ENCODE results near the gene TMOD1. TPM values are rescaled to one million over a fixed set of nuclear protein-coding genes. Genes with fewer than 3 reads are reported as not detected.

The TMOD1 gene
- total and polyA plus RNA-seq, 9 of the 15 experiments (the other 6 are each of a cell fraction or from before 2014, with no cell fraction given) = 7.1 to 41.2 (median 14.2) TPM

DNA sequence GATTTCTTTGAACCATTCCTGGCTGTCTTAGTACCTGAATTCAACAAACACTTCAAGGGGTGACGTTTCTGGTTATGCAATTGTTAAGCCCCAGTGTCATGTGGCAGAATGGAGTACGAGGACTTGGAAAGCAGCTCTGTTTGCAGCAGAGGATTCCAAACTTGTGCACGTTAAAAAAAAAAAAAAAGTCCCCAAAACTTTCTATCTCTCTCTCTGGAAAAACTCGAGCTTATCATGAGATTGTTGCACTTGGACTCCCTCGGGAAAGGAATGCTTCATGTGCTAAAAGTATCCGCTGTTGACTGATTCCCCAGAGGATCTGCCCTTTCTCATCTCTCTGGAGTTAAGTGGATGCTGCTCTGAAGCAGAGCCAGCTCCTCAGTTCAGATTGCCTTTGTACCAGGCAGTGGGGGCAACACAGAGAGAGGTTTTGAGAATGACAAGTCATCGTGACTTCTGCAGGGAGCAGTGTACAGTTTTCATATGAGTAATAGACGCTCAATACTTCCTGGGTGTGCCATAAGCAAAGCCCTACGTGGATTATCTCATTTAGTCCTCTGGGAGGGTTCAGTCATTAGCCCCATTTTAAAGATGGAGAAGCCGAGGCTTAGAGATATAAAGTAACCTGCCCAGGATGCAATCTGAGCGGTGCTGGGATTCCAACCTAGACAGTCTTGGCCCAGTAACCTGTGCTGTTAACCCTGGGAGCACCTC, 28.1 kb downstream of the TMOD1 start (continued):
- TF ChIP-seq HDAC1 (IDR thresholded peaks at IDR 0.05) = no peak
- no peak for TF ChIP-seq NFRKB (IDR thresholded peaks at IDR 0.05; ENCODE audit: low read depth)
- TF ChIP-seq MAFK (IDR thresholded peaks at IDR 0.05; ENCODE audit: low read length) = no peak
- no peak for TF ChIP-seq HCFC1 (IDR thresholded peaks at IDR 0.05; ENCODE audit: low read depth, low read length)
- TF ChIP-seq KDM2B (CRISPR knock-in tag; IDR thresholded peaks at IDR 0.05) = no peak
- TF ChIP-seq SMAD2 (IDR thresholded peaks at IDR 0.05; ENCODE audit: low read depth, low read length) = no peak
- TF ChIP-seq, protein P1, sequence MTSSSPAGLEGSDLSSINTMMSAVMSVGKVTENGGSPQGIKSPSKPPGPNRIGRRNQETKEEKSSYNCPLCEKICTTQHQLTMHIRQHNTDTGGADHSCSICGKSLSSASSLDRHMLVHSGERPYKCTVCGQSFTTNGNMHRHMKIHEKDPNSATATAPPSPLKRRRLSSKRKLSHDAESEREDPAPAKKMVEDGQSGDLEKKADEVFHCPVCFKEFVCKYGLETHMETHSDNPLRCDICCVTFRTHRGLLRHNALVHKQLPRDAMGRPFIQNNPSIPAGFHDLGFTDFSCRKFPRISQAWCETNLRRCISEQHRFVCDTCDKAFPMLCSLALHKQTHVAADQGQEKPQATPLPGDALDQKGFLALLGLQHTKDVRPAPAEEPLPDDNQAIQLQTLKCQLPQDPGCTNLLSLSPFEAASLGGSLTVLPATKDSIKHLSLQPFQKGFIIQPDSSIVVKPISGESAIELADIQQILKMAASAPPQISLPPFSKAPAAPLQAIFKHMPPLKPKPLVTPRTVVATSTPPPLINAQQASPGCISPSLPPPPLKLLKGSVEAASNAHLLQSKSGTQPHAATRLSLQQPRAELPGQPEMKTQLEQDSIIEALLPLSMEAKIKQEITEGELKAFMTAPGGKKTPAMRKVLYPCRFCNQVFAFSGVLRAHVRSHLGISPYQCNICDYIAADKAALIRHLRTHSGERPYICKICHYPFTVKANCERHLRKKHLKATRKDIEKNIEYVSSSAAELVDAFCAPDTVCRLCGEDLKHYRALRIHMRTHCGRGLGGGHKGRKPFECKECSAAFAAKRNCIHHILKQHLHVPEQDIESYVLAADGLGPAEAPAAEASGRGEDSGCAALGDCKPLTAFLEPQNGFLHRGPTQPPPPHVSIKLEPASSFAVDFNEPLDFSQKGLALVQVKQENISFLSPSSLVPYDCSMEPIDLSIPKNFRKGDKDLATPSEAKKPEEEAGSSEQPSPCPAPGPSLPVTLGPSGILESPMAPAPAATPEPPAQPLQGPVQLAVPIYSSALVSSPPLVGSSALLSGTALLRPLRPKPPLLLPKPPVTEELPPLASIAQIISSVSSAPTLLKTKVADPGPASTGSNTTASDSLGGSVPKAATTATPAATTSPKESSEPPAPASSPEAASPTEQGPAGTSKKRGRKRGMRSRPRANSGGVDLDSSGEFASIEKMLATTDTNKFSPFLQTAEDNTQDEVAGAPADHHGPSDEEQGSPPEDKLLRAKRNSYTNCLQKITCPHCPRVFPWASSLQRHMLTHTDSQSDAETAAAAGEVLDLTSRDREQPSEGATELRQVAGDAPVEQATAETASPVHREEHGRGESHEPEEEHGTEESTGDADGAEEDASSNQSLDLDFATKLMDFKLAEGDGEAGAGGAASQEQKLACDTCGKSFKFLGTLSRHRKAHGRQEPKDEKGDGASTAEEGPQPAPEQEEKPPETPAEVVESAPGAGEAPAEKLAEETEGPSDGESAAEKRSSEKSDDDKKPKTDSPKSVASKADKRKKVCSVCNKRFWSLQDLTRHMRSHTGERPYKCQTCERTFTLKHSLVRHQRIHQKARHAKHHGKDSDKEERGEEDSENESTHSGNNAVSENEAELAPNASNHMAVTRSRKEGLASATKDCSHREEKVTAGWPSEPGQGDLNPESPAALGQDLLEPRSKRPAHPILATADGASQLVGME (CRISPR knock-in tag; IDR thresholded peaks at IDR 0.05) = no peak
- no peak for TF ChIP-seq MBD2 (IDR thresholded peaks at IDR 0.05; ENCODE audit: borderline replicate concordance, low read depth)
- TF ChIP-seq HNRNPK (IDR thresholded peaks at IDR 0.05; ENCODE audit: low read depth, low read length, poor library complexity, severe bottlenecking) = no peak
- TF ChIP-seq, protein P2, sequence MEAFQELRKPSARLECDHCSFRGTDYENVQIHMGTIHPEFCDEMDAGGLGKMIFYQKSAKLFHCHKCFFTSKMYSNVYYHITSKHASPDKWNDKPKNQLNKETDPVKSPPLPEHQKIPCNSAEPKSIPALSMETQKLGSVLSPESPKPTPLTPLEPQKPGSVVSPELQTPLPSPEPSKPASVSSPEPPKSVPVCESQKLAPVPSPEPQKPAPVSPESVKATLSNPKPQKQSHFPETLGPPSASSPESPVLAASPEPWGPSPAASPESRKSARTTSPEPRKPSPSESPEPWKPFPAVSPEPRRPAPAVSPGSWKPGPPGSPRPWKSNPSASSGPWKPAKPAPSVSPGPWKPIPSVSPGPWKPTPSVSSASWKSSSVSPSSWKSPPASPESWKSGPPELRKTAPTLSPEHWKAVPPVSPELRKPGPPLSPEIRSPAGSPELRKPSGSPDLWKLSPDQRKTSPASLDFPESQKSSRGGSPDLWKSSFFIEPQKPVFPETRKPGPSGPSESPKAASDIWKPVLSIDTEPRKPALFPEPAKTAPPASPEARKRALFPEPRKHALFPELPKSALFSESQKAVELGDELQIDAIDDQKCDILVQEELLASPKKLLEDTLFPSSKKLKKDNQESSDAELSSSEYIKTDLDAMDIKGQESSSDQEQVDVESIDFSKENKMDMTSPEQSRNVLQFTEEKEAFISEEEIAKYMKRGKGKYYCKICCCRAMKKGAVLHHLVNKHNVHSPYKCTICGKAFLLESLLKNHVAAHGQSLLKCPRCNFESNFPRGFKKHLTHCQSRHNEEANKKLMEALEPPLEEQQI (IDR thresholded peaks at IDR 0.05) = no peak
- TF ChIP-seq GABPB2 (CRISPR knock-in tag; conservative IDR thresholded peaks at IDR 0.05) = no peak
- no peak for TF ChIP-seq KLF1 (tag; IDR thresholded peaks at IDR 0.05)
- TF ChIP-seq, protein P3, sequence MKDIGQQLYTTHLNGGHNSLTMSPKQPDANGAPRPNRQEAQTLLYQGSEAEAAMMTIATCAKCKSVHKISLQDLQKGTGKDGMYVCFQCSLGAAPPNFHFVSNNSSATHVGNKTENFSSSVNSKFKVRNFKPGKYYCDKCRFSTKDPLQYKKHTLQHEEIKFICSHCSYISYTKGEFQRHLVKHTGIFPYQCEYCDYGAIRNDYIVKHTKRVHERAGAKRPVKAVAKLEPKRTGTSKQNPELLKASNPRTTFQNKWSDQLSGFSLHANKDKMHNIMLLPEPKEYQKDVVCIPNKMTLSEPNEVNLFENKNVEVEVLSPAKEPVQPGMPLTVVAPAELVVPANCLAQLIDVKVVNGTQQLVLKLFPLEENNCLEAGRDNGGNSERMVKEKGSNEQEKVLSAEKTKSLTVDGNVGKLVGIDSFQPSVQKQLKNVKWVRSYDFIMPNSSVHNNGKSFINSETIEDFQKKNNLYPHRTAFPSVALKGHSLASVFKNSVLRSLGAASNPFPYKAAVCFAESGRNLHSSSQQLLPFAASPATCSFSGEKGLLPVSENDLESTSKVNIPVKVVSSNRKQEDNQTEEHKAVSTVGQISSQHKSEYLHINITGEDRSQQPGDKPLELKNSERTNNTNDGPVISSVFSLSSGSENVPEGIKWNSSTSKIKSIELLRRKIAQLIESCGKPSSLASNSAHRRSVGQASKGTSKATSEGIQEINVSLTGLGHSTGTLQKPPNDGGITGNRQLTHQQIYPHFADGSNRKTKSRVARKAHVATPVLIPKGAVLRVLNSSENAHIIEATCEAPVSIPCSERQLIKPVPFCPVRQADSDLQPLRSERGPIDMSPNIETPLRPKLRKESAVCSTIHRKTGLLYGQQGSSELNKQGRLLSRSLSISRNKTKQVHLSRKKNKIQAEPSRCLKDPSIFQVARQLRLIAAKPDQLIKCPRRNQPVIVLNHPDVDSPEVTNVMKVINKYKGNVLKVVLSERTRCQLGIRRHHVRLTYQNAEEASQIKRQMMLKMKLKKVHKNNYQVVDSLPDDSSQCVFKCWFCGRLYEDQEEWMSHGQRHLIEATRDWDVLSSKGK (CRISPR knock-in tag; IDR thresholded peaks at IDR 0.05) = no peak

All from K562 (cell line).